ENCODE measurements around the gene FRMD4B.

The FRMD4B gene

DNA sequence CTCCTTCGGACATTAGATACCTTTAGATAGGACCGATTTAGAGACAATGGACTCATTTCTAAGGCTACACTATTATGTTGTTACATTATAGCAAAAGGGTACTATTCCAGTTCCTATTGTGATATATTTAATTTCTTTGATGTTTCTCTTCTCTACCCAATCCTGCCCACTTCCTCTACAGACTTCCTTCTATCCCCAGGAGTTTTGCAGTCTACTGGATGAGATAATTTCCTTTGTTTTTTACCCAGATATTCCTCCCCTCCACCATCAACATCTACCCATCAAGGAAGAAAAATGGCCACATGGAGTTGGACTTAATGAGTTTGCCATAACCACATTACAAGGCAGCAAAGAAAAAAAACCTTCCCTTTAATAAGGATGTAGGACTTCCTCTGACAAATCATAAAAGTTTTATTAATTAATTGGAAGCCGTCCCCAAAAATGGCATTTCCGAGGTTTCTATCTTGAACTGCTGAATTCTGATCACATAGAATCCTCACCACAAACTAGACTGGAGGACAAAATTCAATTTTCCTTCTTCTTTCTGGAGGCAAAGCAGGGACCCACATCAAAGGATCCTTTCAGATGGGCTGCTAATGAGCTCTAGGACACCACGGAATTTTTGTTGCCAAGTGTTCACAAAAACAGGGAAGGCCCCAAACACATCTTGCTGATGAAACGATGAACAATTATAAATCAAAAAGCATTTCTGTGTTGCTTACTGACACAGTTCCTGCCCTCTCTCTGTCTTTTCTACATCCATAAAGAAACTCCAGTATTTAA is 33.4 kb downstream of the FRMD4B start:
- TF ChIP-seq, protein P1, sequence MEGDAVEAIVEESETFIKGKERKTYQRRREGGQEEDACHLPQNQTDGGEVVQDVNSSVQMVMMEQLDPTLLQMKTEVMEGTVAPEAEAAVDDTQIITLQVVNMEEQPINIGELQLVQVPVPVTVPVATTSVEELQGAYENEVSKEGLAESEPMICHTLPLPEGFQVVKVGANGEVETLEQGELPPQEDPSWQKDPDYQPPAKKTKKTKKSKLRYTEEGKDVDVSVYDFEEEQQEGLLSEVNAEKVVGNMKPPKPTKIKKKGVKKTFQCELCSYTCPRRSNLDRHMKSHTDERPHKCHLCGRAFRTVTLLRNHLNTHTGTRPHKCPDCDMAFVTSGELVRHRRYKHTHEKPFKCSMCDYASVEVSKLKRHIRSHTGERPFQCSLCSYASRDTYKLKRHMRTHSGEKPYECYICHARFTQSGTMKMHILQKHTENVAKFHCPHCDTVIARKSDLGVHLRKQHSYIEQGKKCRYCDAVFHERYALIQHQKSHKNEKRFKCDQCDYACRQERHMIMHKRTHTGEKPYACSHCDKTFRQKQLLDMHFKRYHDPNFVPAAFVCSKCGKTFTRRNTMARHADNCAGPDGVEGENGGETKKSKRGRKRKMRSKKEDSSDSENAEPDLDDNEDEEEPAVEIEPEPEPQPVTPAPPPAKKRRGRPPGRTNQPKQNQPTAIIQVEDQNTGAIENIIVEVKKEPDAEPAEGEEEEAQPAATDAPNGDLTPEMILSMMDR (IDR thresholded peaks at IDR 0.05; ENCODE audit: borderline replicate concordance, control extremely low read depth, extremely low read depth, insufficient read depth, missing control alignments): no peak
- DNase-seq (ENCODE audit: low spot score): no peak
- in situ Hi-C loops (cut with MboI; ENCODE audit: low sequenced_read_pairs, unreplicated experiment): no loop called here

DNA sequence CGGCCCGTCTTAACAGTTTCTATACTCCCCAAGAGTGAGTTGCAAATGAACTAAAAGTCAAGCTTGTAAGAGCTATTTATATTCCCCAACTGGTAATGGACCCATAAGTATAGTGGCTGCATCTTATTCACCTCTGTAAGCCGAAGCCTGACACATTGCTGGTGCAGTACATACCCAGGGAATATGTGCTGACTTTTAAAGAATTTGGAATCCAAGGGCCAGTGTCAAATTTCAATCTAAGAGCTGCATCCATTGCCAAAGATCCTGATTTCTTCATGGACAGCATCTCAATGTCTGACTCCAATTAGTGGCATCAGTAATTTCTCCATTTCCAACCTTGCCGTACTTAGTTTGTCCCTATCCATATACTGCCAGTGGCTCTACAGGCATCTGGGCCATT is 42.0 kb downstream of the FRMD4B start:
- in situ Hi-C loops (cut with MboI; ENCODE audit: low sequenced_read_pairs, unreplicated experiment): no loop called here
- no peak for DNase-seq (ENCODE audit: low spot score)
- TF ChIP-seq, protein P1 (IDR thresholded peaks at IDR 0.05; ENCODE audit: borderline replicate concordance, control extremely low read depth, extremely low read depth, insufficient read depth, missing control alignments): no peak

DNA sequence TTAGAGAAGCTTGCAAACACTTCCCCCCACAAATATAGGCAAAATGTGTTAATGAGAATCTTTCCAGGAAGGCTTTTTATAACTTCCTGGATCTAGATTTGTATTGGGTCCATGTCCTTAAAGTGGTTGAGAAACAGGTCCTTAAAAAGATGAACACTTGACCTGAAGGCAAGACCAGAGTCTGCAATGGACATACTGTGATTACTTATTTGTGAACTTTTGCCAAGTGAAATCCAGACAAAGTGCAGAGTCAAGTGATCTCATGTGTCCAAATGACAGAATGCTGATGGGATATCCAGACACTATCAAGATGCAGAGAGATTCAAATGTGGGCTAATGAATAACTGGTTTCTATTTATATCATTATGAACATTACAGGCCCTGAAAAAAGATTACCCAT is 43.8 kb downstream of the FRMD4B start:
- in situ Hi-C loops (cut with MboI; ENCODE audit: low sequenced_read_pairs, unreplicated experiment): no loop called here
- TF ChIP-seq, protein P1 (IDR thresholded peaks at IDR 0.05; ENCODE audit: borderline replicate concordance, control extremely low read depth, extremely low read depth, insufficient read depth, missing control alignments): no peak
- DNase-seq (ENCODE audit: low spot score): no peak

DNA sequence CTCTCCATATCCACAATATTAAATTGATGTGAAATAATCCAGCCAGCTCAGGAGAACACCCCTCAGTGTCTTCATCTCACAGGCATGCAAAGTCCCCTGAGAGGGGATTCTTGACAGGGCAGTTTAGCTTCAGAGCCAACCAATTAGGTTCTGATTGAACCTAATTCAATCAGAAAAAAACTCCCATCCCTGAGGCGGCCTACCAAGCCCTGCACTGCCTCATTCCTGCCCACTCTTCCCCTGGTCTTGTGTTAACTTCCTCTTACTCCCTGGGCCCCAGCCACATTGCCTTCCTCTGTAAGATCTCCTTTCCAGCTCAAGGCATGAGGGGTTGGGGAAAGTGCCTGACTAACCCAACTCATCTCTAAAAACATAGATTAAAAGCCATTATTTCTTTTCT is 46.1 kb downstream of the FRMD4B start:
- in situ Hi-C loops (cut with MboI; ENCODE audit: low sequenced_read_pairs, unreplicated experiment): no loop called here
- TF ChIP-seq, protein P1 (IDR thresholded peaks at IDR 0.05; ENCODE audit: borderline replicate concordance, control extremely low read depth, extremely low read depth, insufficient read depth, missing control alignments): no peak
- no peak for DNase-seq (ENCODE audit: low spot score)

DNA sequence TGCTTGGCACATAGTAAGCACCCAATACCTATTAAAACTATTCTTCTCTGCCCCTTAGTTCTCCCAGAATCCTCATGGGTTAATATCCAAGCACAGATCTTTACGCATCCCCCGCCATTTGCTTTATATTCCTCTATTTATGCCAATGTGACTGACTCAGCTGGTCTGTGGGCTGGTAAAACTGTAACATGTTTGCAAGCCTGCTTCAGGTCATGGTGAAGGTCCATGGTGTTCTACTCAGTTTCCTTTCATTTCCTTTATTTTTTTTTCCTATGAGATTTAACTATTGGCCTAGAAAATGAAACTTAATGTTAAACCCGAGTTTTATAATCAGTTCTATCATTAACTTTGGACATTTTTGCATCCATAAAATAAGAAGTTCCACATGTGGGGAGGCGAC is 47.0 kb downstream of the FRMD4B start:
- in situ Hi-C loops (cut with MboI; ENCODE audit: low sequenced_read_pairs, unreplicated experiment): no loop called here
- TF ChIP-seq, protein P1 (IDR thresholded peaks at IDR 0.05; ENCODE audit: borderline replicate concordance, control extremely low read depth, extremely low read depth, insufficient read depth, missing control alignments): no peak
- no peak for DNase-seq (ENCODE audit: low spot score)

DNA sequence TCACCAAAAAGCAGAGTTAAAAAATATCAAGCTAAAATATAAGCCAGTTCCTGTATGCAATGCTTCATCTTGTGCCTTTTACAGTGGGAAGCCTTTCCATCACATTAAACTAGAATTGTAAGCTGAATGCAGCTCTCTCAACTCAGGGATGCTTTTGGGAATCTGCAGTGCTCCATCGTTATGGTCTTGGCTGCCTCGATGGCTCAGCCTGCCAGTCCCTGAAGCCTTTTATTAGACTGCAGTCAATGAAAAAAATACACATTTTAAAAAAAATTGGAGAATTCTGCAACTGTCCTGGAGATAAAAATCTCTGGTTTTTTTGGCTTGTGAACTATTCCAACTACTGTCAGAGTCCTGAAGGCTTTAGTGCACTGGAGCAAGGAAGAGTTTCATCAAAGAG is 53.0 kb downstream of the FRMD4B start:
- in situ Hi-C loops (cut with MboI; ENCODE audit: low sequenced_read_pairs, unreplicated experiment): no loop called here
- TF ChIP-seq, protein P1 (IDR thresholded peaks at IDR 0.05; ENCODE audit: borderline replicate concordance, control extremely low read depth, extremely low read depth, insufficient read depth, missing control alignments): no peak

More for the DNA sequence above, 53.0 kb downstream of the FRMD4B start:
- DNase-seq (ENCODE audit: low spot score): no peak
